ENCODE measurements around the gene PBX2.
"Not testable (repeated sequence)": the region's sequence is repeated elsewhere in the genome, so short reads cannot be mapped to it uniquely, and the experiment has no call there.

PBX2 gene

DNA sequence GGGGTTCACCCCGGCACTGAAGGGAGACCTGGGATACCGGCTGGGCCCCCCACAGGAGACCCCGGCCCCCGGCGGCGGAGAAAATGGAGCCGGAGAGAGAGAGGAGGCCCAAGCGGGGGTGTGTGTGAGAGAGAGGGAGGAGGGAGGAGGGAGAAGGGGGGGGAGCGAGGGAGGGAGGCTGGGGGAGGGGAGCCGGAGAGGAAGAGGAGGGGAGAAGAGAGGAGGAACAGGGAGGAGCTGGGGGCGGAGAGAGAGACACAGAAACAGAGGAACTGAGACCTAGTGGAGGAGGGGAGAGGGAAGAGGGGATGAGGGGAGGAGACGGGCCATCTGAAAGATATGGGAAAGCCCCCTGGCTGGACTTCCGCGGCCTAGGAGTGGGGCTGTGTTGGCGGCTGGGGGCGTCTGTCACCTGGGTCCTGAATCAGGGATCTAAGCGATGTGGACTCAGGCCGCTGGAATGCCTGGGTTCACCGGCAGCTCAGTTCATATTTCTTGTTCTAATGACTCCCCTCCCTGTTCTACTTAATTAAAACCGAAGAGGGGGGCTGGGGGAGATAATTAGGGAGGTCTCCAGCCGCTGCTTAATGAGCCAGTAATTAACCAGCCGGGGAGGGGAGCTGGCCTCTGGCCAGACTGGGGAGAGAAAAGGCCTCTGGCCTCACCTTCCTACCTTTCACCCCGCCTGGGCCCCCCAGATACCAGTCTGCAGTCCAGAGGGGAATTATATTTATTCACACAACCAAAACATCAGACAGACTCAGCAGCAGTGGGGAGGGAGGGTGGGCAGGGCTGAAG lies at the start of gene PBX2:
TSS of gene PBX2 (minus strand) at position 149 of the 798 bp plus-strand sequence. CDS start 287 bp downstream, outside the sequence.
- peak; percentile 84 for DNase-seq (ENCODE audit: low read depth)

GRCh38 chr6:32239462-32239861 lies 49.5 kb upstream of the PBX2 start:
- DNase-seq (ENCODE audit: low read depth), result no peak

DNA sequence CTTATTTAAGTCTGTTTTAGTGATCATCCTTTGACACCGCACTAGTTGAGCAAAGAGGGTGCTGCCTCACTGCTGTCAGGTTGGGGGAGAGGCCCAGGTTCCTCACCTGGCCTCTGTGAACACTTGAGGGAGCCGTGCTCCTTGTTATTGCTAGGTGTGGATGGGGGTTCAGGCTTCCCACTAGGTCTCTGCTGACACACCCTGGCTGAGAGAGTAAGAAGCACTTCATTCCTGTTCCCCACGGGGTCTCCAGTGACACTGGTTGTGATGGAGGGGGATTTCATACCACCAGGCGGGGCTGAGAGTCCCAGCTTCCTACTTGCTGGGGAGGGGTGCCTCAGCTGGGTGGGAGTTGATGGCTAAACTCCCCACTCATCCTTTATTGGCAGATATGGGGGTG lies 44.9 kb upstream of the PBX2 start:
- no peak for DNase-seq (ENCODE audit: low read depth)

GRCh38 chr6:32226434-32226833 lies 36.4 kb upstream of the PBX2 start:
- DNase-seq (ENCODE audit: low read depth), result no peak

DNA sequence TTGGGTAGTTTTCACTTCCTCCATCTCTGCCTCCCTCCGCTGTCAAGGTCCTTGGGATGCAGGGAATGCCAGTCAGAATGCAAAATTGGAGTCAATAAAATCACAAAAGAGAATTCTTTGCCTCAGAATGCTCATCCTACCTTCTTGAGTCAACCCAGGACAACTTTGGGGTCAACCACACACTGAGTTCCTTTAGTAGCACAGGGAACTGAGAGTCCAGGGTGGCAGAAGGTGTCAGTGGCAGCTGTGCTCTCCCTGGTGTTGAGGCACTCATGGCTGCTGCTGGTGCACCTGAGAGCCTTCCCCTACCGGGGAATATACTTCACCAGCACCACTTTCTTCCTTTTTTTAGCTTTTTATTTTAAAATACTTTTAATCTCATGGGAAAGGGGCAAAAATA lies 34.7 kb upstream of the PBX2 start:
- DNase-seq (ENCODE audit: low read depth), result no peak

GRCh38 chr6:32223258-32224235 lies 33.5 kb upstream of the PBX2 start, which contains the start of gene NOTCH4:
NOTCH4 (minus strand) TSS chr6:32224067; CDS start chr6:32223928, 139 bp downstream.
- DNase-seq (ENCODE audit: low read depth), result no peak

DNA sequence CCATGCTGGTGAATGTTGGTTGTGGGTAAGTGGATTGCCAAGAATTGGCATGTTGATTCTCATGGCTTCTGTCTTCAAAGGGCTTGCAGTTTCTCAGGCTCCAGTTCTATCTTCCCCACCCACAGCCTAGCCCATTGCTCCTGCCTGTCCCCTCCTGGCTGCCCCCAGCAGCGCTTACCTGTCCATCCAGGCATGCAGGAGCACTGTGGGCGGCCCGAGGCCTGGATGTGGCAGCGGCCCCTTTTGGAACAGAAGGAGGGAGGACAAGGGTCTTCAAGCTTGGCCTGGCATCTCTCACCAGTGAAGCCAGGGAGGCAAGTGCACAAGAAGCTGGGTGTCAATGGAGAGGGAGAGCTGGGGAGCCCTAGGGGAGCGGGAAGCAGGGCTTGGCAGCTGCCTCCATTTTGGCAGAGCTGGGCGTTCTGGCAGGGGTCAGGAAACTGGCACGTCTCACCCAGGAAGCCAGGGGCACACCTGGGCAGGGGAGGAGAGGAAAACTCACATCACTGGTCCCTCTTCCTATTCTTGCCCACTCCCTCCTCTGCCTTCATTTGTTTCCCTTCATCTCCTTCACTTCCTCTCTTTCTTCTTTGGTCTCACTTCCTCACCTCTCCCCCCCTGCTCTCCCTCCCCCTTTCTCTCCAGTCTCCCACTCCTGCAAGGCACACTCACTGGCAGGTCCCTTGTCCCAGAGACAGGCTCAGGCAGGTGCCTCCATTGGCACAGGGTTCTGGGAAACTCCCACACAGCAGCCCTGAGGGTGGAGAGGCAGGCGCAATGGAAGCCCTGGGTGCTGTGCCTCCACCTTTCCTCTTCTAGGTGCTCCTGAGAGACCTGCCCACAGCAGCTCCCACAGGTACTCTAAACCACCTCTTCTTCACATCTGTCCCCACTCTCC lies 32.6 kb upstream of the PBX2 start:
- DNase-seq (ENCODE audit: low read depth), result no peak

GRCh38 chr6:32220021-32220420 lies 30.0 kb upstream of the PBX2 start:
- no peak for DNase-seq (ENCODE audit: low read depth)

DNA sequence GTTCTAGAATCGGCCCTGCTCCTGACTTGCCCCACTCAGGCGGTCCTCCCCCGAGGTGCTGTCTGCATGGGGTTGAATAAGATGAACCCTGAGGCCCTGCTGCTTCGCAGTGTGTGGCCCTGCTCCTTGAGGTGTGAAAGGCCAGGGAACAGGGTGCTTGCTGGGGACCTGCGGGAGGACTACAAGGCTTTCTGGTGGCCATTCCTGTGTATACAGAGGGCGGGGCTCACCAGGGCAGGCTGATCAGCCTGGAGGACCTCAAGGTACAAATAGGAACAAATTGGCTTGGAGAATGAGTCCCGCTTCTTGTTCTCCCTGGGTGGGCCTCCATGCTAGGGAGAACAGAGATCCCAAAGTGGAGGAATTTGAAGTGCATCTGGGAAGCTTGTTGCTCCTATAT lies 28.2 kb upstream of the PBX2 start:
- no peak for DNase-seq (ENCODE audit: low read depth)

DNA sequence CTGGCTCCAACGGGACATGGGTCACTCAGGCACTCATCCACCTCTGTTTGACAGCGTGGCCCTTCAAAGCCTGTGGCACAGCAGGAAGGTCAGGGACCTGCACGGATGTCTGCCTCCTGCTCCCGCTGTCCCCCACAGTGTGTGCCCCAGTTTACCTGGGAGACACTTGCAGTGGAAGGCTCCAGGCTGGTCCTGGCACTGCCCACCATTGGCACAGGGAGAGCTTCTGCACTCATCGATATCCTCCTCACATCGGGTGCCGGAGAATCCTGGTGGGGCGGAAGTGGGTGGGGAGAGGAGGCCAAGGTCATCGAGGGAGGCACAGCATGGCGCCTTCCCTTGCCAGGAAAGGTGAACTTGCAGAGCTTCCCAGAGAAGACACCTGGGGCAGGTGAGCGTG lies 27.0 kb upstream of the PBX2 start:
- no peak for DNase-seq (ENCODE audit: low read depth)

DNA sequence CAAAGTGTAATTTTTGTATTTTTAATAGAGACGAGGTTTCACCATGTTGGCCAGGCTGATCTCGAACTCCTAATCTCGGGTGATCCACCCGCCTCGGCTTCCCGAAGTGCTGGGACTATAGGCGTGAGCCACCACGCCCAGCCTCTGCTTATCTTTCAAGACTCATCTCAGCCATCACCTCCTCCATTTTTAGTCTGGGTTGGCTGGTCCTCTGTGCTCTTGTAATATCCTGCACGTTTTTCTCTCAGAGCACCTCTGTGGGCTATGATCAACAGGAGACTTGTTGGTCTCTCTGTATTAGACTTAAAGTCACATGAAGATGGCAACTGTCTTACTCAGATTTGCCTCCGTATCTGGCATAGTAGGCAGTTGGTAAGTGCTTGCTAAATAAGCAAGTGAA lies 26.3 kb upstream of the PBX2 start:
- DNase-seq (ENCODE audit: low read depth), result no peak

- no peak for DNase-seq (ENCODE audit: low read depth)
These were observed 25.6 kb upstream of the PBX2 start for GRCh38 chr6:32215617-32216016.

GRCh38 chr6:32214126-32214525 lies 24.1 kb upstream of the PBX2 start:
- DNase-seq (ENCODE audit: low read depth), result no peak

GRCh38 chr6:32213649-32214048 lies 23.6 kb upstream of the PBX2 start:
- DNase-seq (ENCODE audit: low read depth), result no peak

DNA sequence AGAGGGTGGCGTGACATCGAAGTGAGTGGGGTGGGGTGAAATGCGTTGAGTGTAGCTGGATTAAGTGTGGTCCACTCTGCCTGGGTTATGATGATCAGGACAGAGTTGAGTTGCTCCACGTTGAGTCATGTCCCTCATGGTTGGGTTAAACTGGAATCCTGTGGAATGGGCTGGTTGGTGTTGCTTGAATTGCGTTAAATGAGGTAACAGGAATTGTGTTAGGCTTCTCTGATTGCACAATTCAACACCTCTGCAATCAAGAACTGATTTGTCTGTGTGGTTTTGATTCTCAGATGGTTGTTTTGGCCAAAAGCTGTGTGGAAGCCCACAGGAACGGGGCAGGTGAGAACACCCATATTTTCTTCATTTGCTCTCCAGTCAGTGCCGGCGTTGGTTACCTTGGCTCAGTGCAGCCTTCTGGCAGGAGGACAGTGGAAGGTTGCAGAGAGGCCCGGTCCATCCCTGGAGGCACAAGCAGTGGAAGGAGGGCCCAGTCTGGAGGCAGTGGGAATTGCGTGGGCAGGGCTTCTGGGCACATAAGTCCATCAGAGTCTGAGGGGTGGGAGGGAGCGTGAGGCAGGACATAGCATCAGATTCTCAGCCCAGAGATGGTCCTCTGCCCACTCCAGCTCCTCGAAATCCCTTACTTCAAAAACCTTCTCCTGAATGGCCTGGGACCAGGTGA lies 22.2 kb upstream of the PBX2 start:
- no peak for DNase-seq (ENCODE audit: low read depth)

DNA sequence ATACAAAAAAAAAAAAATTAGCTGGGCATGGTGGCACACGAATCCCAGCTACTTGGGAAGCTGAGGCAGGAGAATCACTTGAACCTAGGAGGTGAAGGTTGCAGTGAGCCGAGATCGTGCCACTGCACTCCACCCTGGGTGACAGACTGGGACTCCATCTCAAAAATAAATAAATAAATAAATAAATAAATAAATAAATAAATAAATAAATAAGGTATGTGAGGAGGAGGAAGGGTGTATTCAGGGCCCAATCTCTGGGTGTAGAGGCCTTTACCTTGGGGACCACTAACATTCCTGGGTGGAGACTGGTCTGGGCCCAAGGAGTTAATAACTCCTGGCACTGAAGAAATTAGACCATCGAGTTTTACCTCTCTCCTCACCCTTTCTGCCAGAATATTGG lies 21.4 kb upstream of the PBX2 start:
- DNase-seq (ENCODE audit: low read depth), result not testable (repeated sequence)

DNA sequence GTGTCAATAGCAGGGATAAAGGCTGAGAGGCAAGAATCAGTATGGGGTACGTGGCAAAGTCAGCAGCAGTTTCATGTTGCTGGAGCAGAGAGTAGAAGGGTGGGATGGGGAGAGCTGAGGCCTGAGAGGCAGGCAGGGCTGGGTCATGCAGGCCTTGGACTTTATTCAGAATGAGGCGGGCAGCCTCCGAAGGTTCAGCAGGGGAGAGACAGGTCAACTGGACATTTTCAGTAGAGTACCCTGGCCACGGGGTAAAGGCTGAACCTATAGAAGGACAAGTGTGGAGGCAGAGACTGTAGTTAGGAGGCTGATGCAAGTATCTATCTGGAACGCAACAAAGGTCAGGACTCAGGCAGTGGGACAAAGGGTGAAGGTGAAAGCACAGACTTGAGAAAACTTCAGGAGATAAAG lies 20.2 kb upstream of the PBX2 start:
- no peak for DNase-seq (ENCODE audit: low read depth)

GRCh38 chr6:32208996-32209395 lies 19.0 kb upstream of the PBX2 start:
- no peak for DNase-seq (ENCODE audit: low read depth)

- DNase-seq (ENCODE audit: low read depth), result no peak
These were observed 14.3 kb upstream of the PBX2 start for GRCh38 chr6:32204268-32204715.

DNA sequence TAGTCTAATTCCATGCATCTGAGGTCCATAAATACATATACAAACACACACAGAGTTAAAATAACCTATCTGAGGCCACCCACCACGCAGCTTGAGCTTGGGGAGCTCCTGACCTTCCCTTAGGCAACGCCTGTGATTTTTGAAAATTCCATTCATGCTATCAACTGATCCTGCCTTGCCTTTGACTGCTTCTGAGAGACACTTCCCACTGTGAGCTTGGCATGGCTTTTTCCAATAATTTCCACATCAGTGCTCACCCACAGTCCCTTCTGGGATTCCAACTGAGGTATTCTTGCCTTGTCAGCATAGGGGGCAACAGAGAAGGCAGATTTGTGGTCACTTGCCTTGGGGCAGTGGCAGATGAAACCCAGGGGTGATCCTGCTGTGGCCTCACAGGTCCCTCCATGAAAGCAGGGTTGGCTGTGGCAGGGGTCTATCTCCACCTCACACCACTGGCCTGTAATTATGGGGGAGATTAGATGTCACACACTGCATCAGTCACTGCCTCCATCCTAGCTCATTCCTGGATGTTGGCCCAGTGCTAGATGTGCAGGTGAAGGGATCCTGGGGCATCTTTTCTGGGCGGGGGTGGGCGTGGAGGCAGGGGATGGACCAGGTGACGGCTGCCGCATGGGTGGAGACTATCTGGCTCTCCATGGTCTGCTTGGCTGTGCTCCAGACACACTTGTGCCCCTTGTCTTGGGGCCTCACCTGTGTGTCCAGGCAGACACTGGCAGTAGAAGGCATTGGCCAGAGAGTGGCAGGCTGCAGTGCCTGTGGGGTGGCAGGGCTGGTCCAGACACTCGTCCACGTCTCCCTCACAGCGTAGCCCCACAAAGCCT lies 13.6 kb upstream of the PBX2 start:
- DNase-seq (ENCODE audit: low read depth), result no peak

Data from stimulated activated CD4-positive, alpha-beta T cell treated with anti-CD3 and anti-CD28 coated beads, Interleukin-2, amount 100 ng/mL, for 4 hours (primary cell).